ENCODE results near the gene SMARCB1. TPM values are rescaled to one million over a fixed set of nuclear protein-coding genes. Genes with fewer than 3 reads are reported as not detected.

The SMARCB1 gene
- total RNA-seq, 1 experiment from 2014 or later: 136 TPM

- peaks cover 4% of the 10 kb centered on the region for H3K27me3 Mint-ChIP-seq (ENCODE audit: low read depth)
- H3K56ac ChIP-seq (ENCODE audit: insufficient read length, low read depth, low read length): no peak within 1 kb of the TSS
- peaks cover 0 to 1% (median 0%) of the 10 kb centered on the region in 3 experiments; a peak in 2 of 7 replicates for H3K36me3 Mint-ChIP-seq (ENCODE audit: insufficient read depth in 1 of 3, low read depth in 3 of 3)
- H3K79me2 ChIP-seq (ENCODE audit: insufficient read depth, low read length): no peaks in the 10 kb centered on the region
- H4K91ac ChIP-seq (ENCODE audit: insufficient read length, low read depth, low read length): no peak within 1 kb of the TSS
- H3K4me3 Mint-ChIP-seq: peak within 1 kb of the TSS; percentile 77 to 88
- no peak within 1 kb of the TSS for H3T11ph ChIP-seq (ENCODE audit: low read length)
- peak within 1 kb of the TSS; percentile 97 for H3K14ac ChIP-seq (ENCODE audit: insufficient read depth, low read length)
- H3K9me3 Mint-ChIP-seq: no peaks in the 10 kb centered on the region; a peak in 1 of 5 replicates
- peak within 1 kb of the TSS; percentile 93 for H3K9ac ChIP-seq (ENCODE audit: extremely low read depth, insufficient read length, low read length)
- no peak within 1 kb of the TSS for H2BK120ac ChIP-seq (ENCODE audit: low read depth, low read length, poor library complexity, severe bottlenecking)
- no peaks in the 10 kb centered on the region for H3K9me3 ChIP-seq (ENCODE audit: control insufficient read depth, low read depth, low read length)
- no peak within 1 kb of the TSS for H2AFZ ChIP-seq (ENCODE audit: low read length)
- peak within 1 kb of the TSS; percentile 91 for H3K18ac ChIP-seq (ENCODE audit: insufficient read length, low read depth, low read length)
- no peak within 1 kb of the TSS; the same call in 1 of the 2 replicates for H3K4ac ChIP-seq (ENCODE audit: low read depth, low read length)
- no peaks in the 10 kb centered on the region for H4K20me1 ChIP-seq (ENCODE audit: control insufficient read depth, insufficient read depth, insufficient read length)
- TF ChIP-seq CTCF (conservative IDR thresholded peaks at IDR 0.05): no peak
- no peak within 1 kb of the TSS for H2AK5ac ChIP-seq (ENCODE audit: insufficient read length, low read length)
- peak; percentile 96 for DNase-seq
- H3K4me1 Mint-ChIP-seq: peaks cover 13 to 37% of the 10 kb centered on the region in 2 experiments
- H3K23me2 ChIP-seq (ENCODE audit: insufficient read length, low read depth, low read length, poor library complexity, severe bottlenecking): peaks cover 8% of the 10 kb centered on the region
- no peak within 1 kb of the TSS for H2BK20ac ChIP-seq (ENCODE audit: low read depth, low read length, poor library complexity, severe bottlenecking)
- H2BK5ac ChIP-seq (ENCODE audit: insufficient read length, low read length): no peak within 1 kb of the TSS
- peak within 1 kb of the TSS; percentile 70 to 89 (median 87); a peak in 6 of 7 replicates for H3K27ac Mint-ChIP-seq
- H3K23ac ChIP-seq (ENCODE audit: insufficient read length, low read depth, low read length): no peak within 1 kb of the TSS
- no peak within 1 kb of the TSS for H4K5ac ChIP-seq (ENCODE audit: insufficient read length, low read depth, low read length)
- no peak within 1 kb of the TSS for H4K8ac ChIP-seq (replicated peaks; ENCODE audit: insufficient read length, low read depth, low read length)
- no peak within 1 kb of the TSS for H2BK12ac ChIP-seq (ENCODE audit: insufficient read length, low read depth, low read length)
- no CpG with 5 or more reads among the region's 78 CpGs for WGBS (ENCODE audit: extremely low coverage, insufficient read length, low lambda C conversion rate)
- no peak within 1 kb of the TSS for H2BK15ac ChIP-seq (ENCODE audit: low read depth, low read length)
- peak within 1 kb of the TSS; percentile 59 for H3K4me2 ChIP-seq (ENCODE audit: insufficient read depth, insufficient read length, low read length)
- H3K4me1 ChIP-seq (ENCODE audit: insufficient read depth, low read length): no peaks in the 10 kb centered on the region; the same call in 1 of the 2 replicates
- H3K79me1 ChIP-seq (ENCODE audit: insufficient read depth, low read depth, low read length, poor library complexity, severe bottlenecking): no peaks in the 10 kb centered on the region
- H3K27ac ChIP-seq (ENCODE audit: insufficient read length, low read depth, low read length): no peak within 1 kb of the TSS
- no peaks in the 10 kb centered on the region for H3K27me3 ChIP-seq (ENCODE audit: insufficient read depth, low read length)
Observed at GRCh38 chr22:23750714-23751440, 35.9 kb upstream of the SMARCB1 start, which contains the start of gene ZNF70. Gene ZNF70 (minus strand): TSS chr22:23751112. CDS start chr22:23745140, 5,972 bp downstream.
